SU-DHL-6 (cell line): ENCODE measurements around the gene INAFM1.
"Not testable (repeated sequence)": the region's sequence is repeated elsewhere in the genome, so short reads cannot be mapped to it uniquely, and the experiment has no call there.

Source experiments
- H2AFZ ChIP-seq: fragments of 200-600 bp; sonication (generic); 2 replicates; pipeline ENCODE4 v1.6.1; 2014; ENCODE audit warnings: low read depth, mild to moderate bottlenecking, moderate library complexity, mixed read lengths, antibody characterized with exemption, low read length; ENCODE audit not compliant: severe bottlenecking
- H3F3A ChIP-seq: fragments of 200-600 bp; shearing (Covaris generic); 2 replicates; pipeline ENCODE4 v1.6.0; 2016; ENCODE audit warnings: antibody characterized with exemption, mild to moderate bottlenecking; ENCODE audit not compliant: insufficient read depth
- H3K27ac ChIP-seq: fragments of 200-600 bp; sonication (generic); 2 replicates; pipeline ENCODE4 v1.5.1; 2016; ENCODE audit warnings: low read depth, mild to moderate bottlenecking, low read length, moderate library complexity, mixed read lengths
- H3K27me3 ChIP-seq: fragments of 200-600 bp; sonication (generic), shearing (Covaris generic); 2 replicates; pipeline ENCODE4 v1.6.0; 2014; ENCODE audit warnings: mild to moderate bottlenecking, low read length
- H3K36me3 ChIP-seq: fragments of 200-600 bp; sonication (generic); 2 replicates; pipeline ENCODE4 v1.6.1; 2014; ENCODE audit warnings: mild to moderate bottlenecking, low read length, mixed read lengths
- H3K4me2 ChIP-seq: fragments of 300-600, 200-600 bp; shearing (Covaris generic), sonication (generic); 2 replicates; pipeline ENCODE4 v1.6.0; 2014; ENCODE audit warnings: low read length, low read depth, mild to moderate bottlenecking; ENCODE audit not compliant: poor library complexity, severe bottlenecking
- H3K4me3 ChIP-seq: fragments of 200-600 bp; sonication (generic); 2 replicates; pipeline ENCODE4 v1.5.1; 2014; ENCODE audit warnings: antibody characterized with exemption, low read length, mild to moderate bottlenecking, mixed read lengths; ENCODE audit not compliant: insufficient read depth, poor library complexity, severe bottlenecking
- H3K79me2 ChIP-seq: fragments of 200-600 bp; sonication (generic); 2 replicates; pipeline ENCODE4 v1.6.1; 2014; ENCODE audit warnings: mild to moderate bottlenecking, low read length, moderate library complexity; ENCODE audit not compliant: insufficient read depth
- H3K9ac ChIP-seq: fragments of 200-600 bp; sonication (generic); 2 replicates; pipeline ENCODE4 v1.7.0; 2014; ENCODE audit warnings: mild to moderate bottlenecking, low read length
- H3K9me2 ChIP-seq: fragments of 200-600 bp; sonication (generic); replicated peaks from 2 replicates; pipeline ENCODE4 v1.6.1; 2014; ENCODE audit warnings: low read length; ENCODE audit not compliant: insufficient read depth
- H3K9me3 ChIP-seq: fragments of 200-600 bp; sonication (generic); 2 replicates; pipeline ENCODE4 v1.6.1; 2014; ENCODE audit warnings: low read length, mixed read lengths; ENCODE audit not compliant: insufficient read depth
- H4K20me1 ChIP-seq: fragments of 200-600 bp; sonication (generic); 2 replicates; pipeline ENCODE4 v1.6.1; 2014; ENCODE audit warnings: low read depth, mild to moderate bottlenecking, antibody characterized with exemption, low read length, moderate library complexity, mixed read lengths
- EZH2phosphoT487 ChIP-seq: fragments of 200-600 bp; sonication (generic), shearing (Covaris generic); conservative IDR thresholded peaks from 2 replicates; pipeline ENCODE4 v1.6.1; 2018; ENCODE audit warnings: mild to moderate bottlenecking, antibody characterized with exemption, low read length, moderate library complexity, mixed read lengths
- TF ChIP-seq, protein P1 (sequence below): fragments of 200-600 bp; sonication (generic); IDR thresholded peaks from one replicate; pipeline ENCODE4 v1.5.1; 2017; ENCODE audit warnings: antibody characterized with exemption, mild to moderate bottlenecking, low read length, moderate library complexity; ENCODE audit not compliant: insufficient read depth, poor library complexity, severe bottlenecking

The INAFM1 gene

GRCh38 chr19:47243776-47244547, 30.7 kb upstream of the INAFM1 start:
- Histone ChIP-seq H3F3A (peaks cover 19% of the 10 kb centered on the region), H3K4me2 (peak overlapping the region; percentile 71), H3K27ac (peak overlapping the region; percentile 24; the same call in 1 of the 2 replicates), H3K4me3 (peak overlapping the region; percentile 49), H4K20me1 (no peaks in the 10 kb centered on the region), H3K9ac (peak overlapping the region; percentile 69), H2AFZ (peak overlapping the region; percentile 78), H3K27me3 (no peaks in the 10 kb centered on the region), H3K79me2 (no peaks in the 10 kb centered on the region), H3K9me2 (no peaks in the 10 kb centered on the region), H3K36me3 (no peaks in the 10 kb centered on the region), H3K9me3 (no peaks in the 10 kb centered on the region)
- TF ChIP-seq, protein P1, sequence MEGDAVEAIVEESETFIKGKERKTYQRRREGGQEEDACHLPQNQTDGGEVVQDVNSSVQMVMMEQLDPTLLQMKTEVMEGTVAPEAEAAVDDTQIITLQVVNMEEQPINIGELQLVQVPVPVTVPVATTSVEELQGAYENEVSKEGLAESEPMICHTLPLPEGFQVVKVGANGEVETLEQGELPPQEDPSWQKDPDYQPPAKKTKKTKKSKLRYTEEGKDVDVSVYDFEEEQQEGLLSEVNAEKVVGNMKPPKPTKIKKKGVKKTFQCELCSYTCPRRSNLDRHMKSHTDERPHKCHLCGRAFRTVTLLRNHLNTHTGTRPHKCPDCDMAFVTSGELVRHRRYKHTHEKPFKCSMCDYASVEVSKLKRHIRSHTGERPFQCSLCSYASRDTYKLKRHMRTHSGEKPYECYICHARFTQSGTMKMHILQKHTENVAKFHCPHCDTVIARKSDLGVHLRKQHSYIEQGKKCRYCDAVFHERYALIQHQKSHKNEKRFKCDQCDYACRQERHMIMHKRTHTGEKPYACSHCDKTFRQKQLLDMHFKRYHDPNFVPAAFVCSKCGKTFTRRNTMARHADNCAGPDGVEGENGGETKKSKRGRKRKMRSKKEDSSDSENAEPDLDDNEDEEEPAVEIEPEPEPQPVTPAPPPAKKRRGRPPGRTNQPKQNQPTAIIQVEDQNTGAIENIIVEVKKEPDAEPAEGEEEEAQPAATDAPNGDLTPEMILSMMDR, result peak; percentile 96
- TF ChIP-seq EZH2phosphoT487, result 0 out of 2 replicates have a peak, but pooled peaks have one; percentile 16

DNA sequence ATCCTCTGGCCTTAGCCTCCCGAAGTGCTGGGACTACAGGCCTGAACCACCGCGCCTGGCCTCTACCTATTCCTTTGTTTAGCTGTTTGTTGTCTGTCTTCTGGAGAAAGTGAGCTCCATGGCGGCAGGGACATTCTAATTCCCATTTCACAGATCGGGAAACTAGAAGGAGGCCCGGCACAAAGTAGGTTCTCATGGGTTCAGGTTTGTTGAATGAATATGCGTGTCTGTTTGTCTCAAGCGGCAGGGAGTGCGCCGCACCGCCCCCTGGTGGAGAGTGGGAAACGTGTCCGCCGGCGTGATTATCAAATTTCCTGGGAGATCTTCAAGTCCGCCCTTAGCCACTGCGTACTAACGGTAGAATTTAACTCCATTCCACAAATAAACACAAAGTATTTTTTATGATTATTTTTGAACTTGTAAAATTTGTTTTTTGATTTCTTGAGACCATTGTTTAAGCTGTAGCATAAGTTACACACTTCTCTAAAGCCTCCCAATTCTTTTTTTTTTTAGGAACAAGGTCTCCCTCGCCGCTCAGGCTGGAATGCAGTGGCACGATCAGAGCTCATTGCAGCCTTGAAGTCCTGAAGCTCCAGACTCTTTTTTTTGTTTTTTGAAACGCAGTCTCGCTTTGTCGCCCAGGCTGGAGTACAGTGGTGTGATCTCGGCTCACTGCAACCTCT, 27.2 kb upstream of the INAFM1 start:
- Histone ChIP-seq H4K20me1 (no peaks in the 10 kb centered on the region), H2AFZ (no peak overlapping the region), H3K79me2 (no peaks in the 10 kb centered on the region), H3K4me3 (no peak overlapping the region), H3K4me2 (no peak overlapping the region), H3K27me3 (no peaks in the 10 kb centered on the region), H3K9ac (no peak overlapping the region), H3K27ac (no peak overlapping the region), H3K9me2 (no peaks in the 10 kb centered on the region), H3K36me3 (no peaks in the 10 kb centered on the region), H3F3A (peaks cover 13% of the 10 kb centered on the region), H3K9me3 (no peaks in the 10 kb centered on the region)
- TF ChIP-seq EZH2phosphoT487, result no peak
- TF ChIP-seq, protein P1, result peak; percentile 83

- not testable (repeated sequence) for H2AFZ ChIP-seq, H3K4me3 ChIP-seq, H3K4me2 ChIP-seq, H3K27me3 ChIP-seq, H3K36me3 ChIP-seq, H3F3A ChIP-seq, H3K9me2 ChIP-seq, H3K79me2 ChIP-seq, H3K9ac ChIP-seq, H3K27ac ChIP-seq, H3K9me3 ChIP-seq, H4K20me1 ChIP-seq
These were observed 21.7 kb upstream of the INAFM1 start for GRCh38 chr19:47253016-47253415.

GRCh38 chr19:47253467-47253881, 21.2 kb upstream of the INAFM1 start:
- Histone ChIP-seq H2AFZ (no peak overlapping the region), H3K36me3 (no peaks in the 10 kb centered on the region), H3K27me3 (no peaks in the 10 kb centered on the region), H3K9me3 (no peaks in the 10 kb centered on the region), H3K4me3 (no peak overlapping the region), H3F3A (peaks cover 6% of the 10 kb centered on the region), H3K4me2 (no peak overlapping the region), H4K20me1 (no peaks in the 10 kb centered on the region; the same call in 1 of the 2 replicates), H3K9ac (no peak overlapping the region), H3K9me2 (no peaks in the 10 kb centered on the region), H3K79me2 (no peaks in the 10 kb centered on the region), H3K27ac (no peak overlapping the region)
- TF ChIP-seq, protein P1, result no peak
- TF ChIP-seq EZH2phosphoT487, result no peak
